H9 (cell line): ENCODE measurements around the gene DBNL. TPM values are rescaled to one million over a fixed set of nuclear protein-coding genes. Genes with fewer than 3 reads are reported as not detected.

Experiments
- DNase-seq: peaks from one replicate; pipeline ENCODE4 v3.0.0-alpha.2; 2017
- H2AFZ ChIP-seq: one replicate; pipeline ENCODE4 v1.6.1; 2013; ENCODE audit warnings: mild to moderate bottlenecking, low read length, control low read depth, moderate library complexity
- H2AK5ac ChIP-seq: 2 replicates; pipeline ENCODE4 v1.6.1; 2013; ENCODE audit warnings: low read length, control low read depth, mixed read lengths; ENCODE audit not compliant: insufficient read length
- H2BK120ac ChIP-seq: one replicate; pipeline ENCODE4 v1.6.1; 2013; ENCODE audit warnings: low read depth, mild to moderate bottlenecking, low read length, control low read depth, inconsistent platforms; ENCODE audit not compliant: poor library complexity, severe bottlenecking
- H2BK12ac ChIP-seq: 2 replicates; pipeline ENCODE4 v1.6.1; 2013; ENCODE audit warnings: low read length, control low read depth, mixed read lengths, low read depth; ENCODE audit not compliant: insufficient read length
- H2BK15ac ChIP-seq: 2 replicates; pipeline ENCODE4 v1.6.1; 2013; ENCODE audit warnings: low read depth, low read length, control low read depth
- H2BK20ac ChIP-seq: one replicate; pipeline ENCODE4 v1.6.1; 2013; ENCODE audit warnings: low read depth, mild to moderate bottlenecking, low read length, control low read depth, inconsistent platforms; ENCODE audit not compliant: poor library complexity, severe bottlenecking
- H2BK5ac ChIP-seq: 2 replicates; pipeline ENCODE4 v1.6.1; 2013; ENCODE audit warnings: low read length, control low read depth, mixed read lengths; ENCODE audit not compliant: insufficient read length
- H3K14ac ChIP-seq: 2 replicates; pipeline ENCODE4 v1.6.1; 2013; ENCODE audit warnings: low read length, control low read depth; ENCODE audit not compliant: insufficient read depth
- H3K18ac ChIP-seq: 2 replicates; pipeline ENCODE4 v1.6.1; 2013; ENCODE audit warnings: low read depth, mild to moderate bottlenecking, mixed read lengths, low read length, control low read depth; ENCODE audit not compliant: insufficient read length
- H3K23ac ChIP-seq: 2 replicates; pipeline ENCODE4 v1.6.1; 2013; ENCODE audit warnings: low read length, control low read depth, mixed read lengths, low read depth; ENCODE audit not compliant: insufficient read length
- H3K23me2 ChIP-seq: 2 replicates; pipeline ENCODE4 v1.6.1; 2013; ENCODE audit warnings: low read depth, mild to moderate bottlenecking, mixed read lengths, low read length, control low read depth; ENCODE audit not compliant: insufficient read length, poor library complexity, severe bottlenecking
- H3K27ac ChIP-seq: 2 replicates; pipeline ENCODE4 v1.5.1; 2013; ENCODE audit warnings: low read length, control low read depth, mixed read lengths, low read depth; ENCODE audit not compliant: insufficient read length
- H3K27me3 ChIP-seq: 2 replicates; pipeline ENCODE4 v1.6.1; 2013; ENCODE audit warnings: low read length, control low read depth, inconsistent platforms; ENCODE audit not compliant: insufficient read depth
- H3K4ac ChIP-seq: 2 replicates; pipeline ENCODE4 v1.6.1; 2013; ENCODE audit warnings: low read depth, mild to moderate bottlenecking, control low read depth, inconsistent platforms, low read length, moderate library complexity
- H3K4me1 ChIP-seq: 2 replicates; pipeline ENCODE4 v1.6.1; 2013; ENCODE audit warnings: low read length, control low read depth, inconsistent platforms; ENCODE audit not compliant: insufficient read depth
- H3K4me2 ChIP-seq: 2 replicates; pipeline ENCODE4 v1.6.1; 2013; ENCODE audit warnings: low read length, control low read depth, mixed read lengths; ENCODE audit not compliant: insufficient read length, insufficient read depth
- H3K56ac ChIP-seq: 2 replicates; pipeline ENCODE4 v1.6.1; 2013; ENCODE audit warnings: low read depth, mild to moderate bottlenecking, mixed read lengths, low read length, control low read depth; ENCODE audit not compliant: insufficient read length
- H3K79me1 ChIP-seq: 2 replicates; pipeline ENCODE4 v1.6.1; 2013; ENCODE audit warnings: low read depth, mild to moderate bottlenecking, moderate library complexity, low read length, control low read depth, inconsistent platforms; ENCODE audit not compliant: insufficient read depth, poor library complexity, severe bottlenecking
- H3K79me2 ChIP-seq: 2 replicates; pipeline ENCODE4 v1.6.1; 2013; ENCODE audit warnings: low read length, control low read depth, inconsistent platforms; ENCODE audit not compliant: insufficient read depth
- H3K9ac ChIP-seq: 2 replicates; pipeline ENCODE4 v1.6.1; 2013; ENCODE audit warnings: low read length, control low read depth, mixed read lengths; ENCODE audit not compliant: insufficient read length; ENCODE audit errors: extremely low read depth
- H3K9me3 ChIP-seq: one replicate; pipeline ENCODE4 v1.6.1; 2013; ENCODE audit warnings: low read depth, low read length, inconsistent platforms; ENCODE audit not compliant: control insufficient read depth
- H3T11ph ChIP-seq: one replicate; pipeline ENCODE4 v1.6.1; 2013; ENCODE audit warnings: mild to moderate bottlenecking, low read length, control low read depth, inconsistent platforms
- H4K20me1 ChIP-seq: one replicate; pipeline ENCODE4 v1.6.1; 2013; ENCODE audit not compliant: control insufficient read depth, insufficient read length, insufficient read depth
- H4K5ac ChIP-seq: 2 replicates; pipeline ENCODE4 v1.6.1; 2013; ENCODE audit warnings: low read depth, mild to moderate bottlenecking, mixed read lengths, low read length, control low read depth; ENCODE audit not compliant: insufficient read length
- H4K8ac ChIP-seq: replicated peaks from 2 replicates; pipeline ENCODE4 v1.6.1; 2013; ENCODE audit warnings: low read length, control low read depth, mixed read lengths, low read depth; ENCODE audit not compliant: insufficient read length
- H4K91ac ChIP-seq: 2 replicates; pipeline ENCODE4 v1.6.1; 2013; ENCODE audit warnings: low read depth, mild to moderate bottlenecking, moderate library complexity, mixed read lengths, low read length, control low read depth; ENCODE audit not compliant: insufficient read length
- H3K27ac Mint-ChIP-seq, 3 experiments: 2 replicates in 2 of 3; 3 replicates in 1 of 3; pipeline ENCODE4 v1.8.0; 2020 to 2021; ENCODE audit warnings: mixed read lengths in 3 of 3, mild to moderate bottlenecking in 1 of 3, moderate library complexity in 1 of 3
- H3K27me3 Mint-ChIP-seq: 2 replicates; pipeline ENCODE4 v1.8.0; 2021; ENCODE audit warnings: low read depth, mild to moderate bottlenecking, moderate library complexity, mixed read lengths
- H3K36me3 Mint-ChIP-seq, 3 experiments: 2 replicates in 2 of 3; 3 replicates in 1 of 3; pipeline ENCODE4 v1.8.0; 2020 to 2021; ENCODE audit warnings: low read depth in 3 of 3, mixed read lengths in 3 of 3; ENCODE audit not compliant: insufficient read depth in 1 of 3
- H3K4me1 Mint-ChIP-seq, 2 experiments: 2 replicates each; pipeline ENCODE4 v1.8.0; 2020; ENCODE audit warnings: mixed read lengths in 2 of 2
- H3K4me3 Mint-ChIP-seq, 2 experiments: 2 replicates in 1 of 2; 3 replicates in 1 of 2; pipeline ENCODE4 v1.8.0; 2020 to 2021; ENCODE audit warnings: mild to moderate bottlenecking in 2 of 2, mixed read lengths in 2 of 2, moderate library complexity in 1 of 2
- H3K9me3 Mint-ChIP-seq, 2 experiments: 2 replicates in 1 of 2; 3 replicates in 1 of 2; pipeline ENCODE4 v1.8.0; 2020; ENCODE audit warnings: mild to moderate bottlenecking in 2 of 2, mixed read lengths in 2 of 2, moderate library complexity in 1 of 2
- WGBS: extraction: QIAGEN DNeasy Blood & Tissue Kit; methylation state at CpG from one replicate; pipeline ENCODE4 v1.1.7; 2013; ENCODE audit warnings: missing lambda C conversion rate, low lambda C conversion rate, mixed read lengths; ENCODE audit not compliant: insufficient read length; ENCODE audit errors: extremely low coverage; 5-methylcytosine and 5-hydroxymethylcytosine counted together
- total RNA-seq: library from RNA; stranded (reverse); gene quantifications from 2 replicates; pipeline ENCODE4 v1.2.1, GENCODE V29; 2021
- TF ChIP-seq, protein P1 (sequence below): fragments of 200-600 bp; sonication (generic); conservative IDR thresholded peaks from 3 replicates; pipeline ENCODE4 v1.8.0; 2021; ENCODE audit warnings: antibody characterized with exemption, mild to moderate bottlenecking

DBNL gene
- total RNA-seq, 1 experiment from 2014 or later: 51.3 TPM

DNA sequence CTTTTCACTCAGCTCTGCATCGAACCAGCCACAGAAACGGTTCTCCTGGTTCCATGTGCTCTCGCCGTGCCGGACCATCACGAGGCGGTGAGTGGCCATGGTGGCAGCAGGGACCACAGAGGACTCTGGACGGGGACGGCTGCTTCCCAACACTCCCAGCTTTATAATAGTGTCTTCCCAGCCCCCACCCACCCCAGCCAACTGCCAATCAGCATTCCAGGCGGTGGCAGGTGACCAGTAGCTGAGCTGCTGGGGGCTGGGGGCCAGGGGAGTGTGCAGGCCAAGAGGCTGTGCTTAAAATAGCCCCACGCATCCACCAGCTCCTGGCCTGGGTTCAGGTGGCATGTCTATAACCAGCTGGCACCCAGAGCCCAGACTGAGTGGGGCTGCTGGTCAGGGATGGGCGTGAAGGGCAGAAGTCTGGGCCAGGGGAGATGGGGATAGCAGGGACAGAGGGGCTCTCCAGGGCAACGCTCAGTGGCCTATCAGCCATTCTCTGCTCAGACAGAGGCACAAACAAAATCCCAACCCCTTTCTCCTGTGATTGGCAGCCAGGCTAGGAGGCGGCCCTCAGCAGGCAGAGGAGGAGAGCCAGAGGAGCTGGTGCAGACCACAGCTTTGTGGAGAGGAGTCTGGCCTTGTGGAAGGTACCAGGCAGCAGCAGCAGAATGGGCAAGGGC lies 21.1 kb downstream of the DBNL start, which contains the start of gene PGAM2:
Gene PGAM2, minus strand, starts transcription at position 137 of the 680 bp plus-strand sequence. Its CDS starts 38 bp downstream, at position 99.
- Histone ChIP-seq H3K9me3 (no peaks in the 10 kb centered on the region), H4K20me1 (no peaks in the 10 kb centered on the region), H2BK12ac (no peak within 1 kb of the TSS), H3K23me2 (no peaks in the 10 kb centered on the region), H3K4me1 (peaks cover 10% of the 10 kb centered on the region; the same call in 1 of the 2 replicates), H3K4me2 (peak within 1 kb of the TSS; percentile 4), H4K91ac (no peak within 1 kb of the TSS), H3K79me1 (no peaks in the 10 kb centered on the region), H2AK5ac (no peak within 1 kb of the TSS), H3K23ac (no peak within 1 kb of the TSS), H3K27ac (no peak within 1 kb of the TSS), H3T11ph (no peak within 1 kb of the TSS), H4K5ac (no peak within 1 kb of the TSS), H2BK120ac (no peak within 1 kb of the TSS), H3K79me2 (no peaks in the 10 kb centered on the region), H3K9ac (no peak within 1 kb of the TSS), H3K14ac (peak within 1 kb of the TSS; percentile 20; the same call in 1 of the 2 replicates), H2BK15ac (no peak within 1 kb of the TSS), H2BK5ac (no peak within 1 kb of the TSS), H4K8ac (no peak within 1 kb of the TSS), H3K4ac (no peak within 1 kb of the TSS), H2BK20ac (no peak within 1 kb of the TSS), H3K56ac (no peak within 1 kb of the TSS), H3K27me3 (no peaks in the 10 kb centered on the region), H2AFZ (no peak within 1 kb of the TSS), H3K18ac (peak within 1 kb of the TSS; percentile 3)
- H3K27ac Mint-ChIP-seq: peak within 1 kb of the TSS; percentile 20 to 88 (median 78); a peak in 2 of 7 replicates
- peak; percentile 76 for DNase-seq
- H3K27me3 Mint-ChIP-seq: peaks cover 37% of the 10 kb centered on the region
- WGBS: no CpG with 5 or more reads among the region's 14 CpGs
- H3K36me3 Mint-ChIP-seq: peaks cover 0 to 11% (median 0%) of the 10 kb centered on the region in 3 experiments; a peak in 5 of 7 replicates
- no peaks in the 10 kb centered on the region for H3K9me3 Mint-ChIP-seq
- peak within 1 kb of the TSS; percentile 56 to 57; a peak in 4 of 5 replicates for H3K4me3 Mint-ChIP-seq
- H3K4me1 Mint-ChIP-seq: peaks cover 33 to 36% of the 10 kb centered on the region in 2 experiments
- TF ChIP-seq, protein P1, sequence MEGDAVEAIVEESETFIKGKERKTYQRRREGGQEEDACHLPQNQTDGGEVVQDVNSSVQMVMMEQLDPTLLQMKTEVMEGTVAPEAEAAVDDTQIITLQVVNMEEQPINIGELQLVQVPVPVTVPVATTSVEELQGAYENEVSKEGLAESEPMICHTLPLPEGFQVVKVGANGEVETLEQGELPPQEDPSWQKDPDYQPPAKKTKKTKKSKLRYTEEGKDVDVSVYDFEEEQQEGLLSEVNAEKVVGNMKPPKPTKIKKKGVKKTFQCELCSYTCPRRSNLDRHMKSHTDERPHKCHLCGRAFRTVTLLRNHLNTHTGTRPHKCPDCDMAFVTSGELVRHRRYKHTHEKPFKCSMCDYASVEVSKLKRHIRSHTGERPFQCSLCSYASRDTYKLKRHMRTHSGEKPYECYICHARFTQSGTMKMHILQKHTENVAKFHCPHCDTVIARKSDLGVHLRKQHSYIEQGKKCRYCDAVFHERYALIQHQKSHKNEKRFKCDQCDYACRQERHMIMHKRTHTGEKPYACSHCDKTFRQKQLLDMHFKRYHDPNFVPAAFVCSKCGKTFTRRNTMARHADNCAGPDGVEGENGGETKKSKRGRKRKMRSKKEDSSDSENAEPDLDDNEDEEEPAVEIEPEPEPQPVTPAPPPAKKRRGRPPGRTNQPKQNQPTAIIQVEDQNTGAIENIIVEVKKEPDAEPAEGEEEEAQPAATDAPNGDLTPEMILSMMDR: no peak
